HUES48 (cell line): ENCODE measurements around the gene EFR3B.

Source experiments
- H3K27ac ChIP-seq: one replicate; pipeline ENCODE4 v1.7.0; 2013; ENCODE audit warnings: low read depth, low read length, inconsistent platforms
- H3K27me3 ChIP-seq: 2 replicates; pipeline ENCODE4 v1.6.1; 2013; ENCODE audit warnings: mild to moderate bottlenecking, low read length; ENCODE audit not compliant: control insufficient read depth, insufficient read depth
- H3K36me3 ChIP-seq: 2 replicates; pipeline ENCODE4 v1.6.1; 2013; ENCODE audit warnings: low read length; ENCODE audit not compliant: control insufficient read depth, insufficient read depth
- H3K4me1 ChIP-seq: 2 replicates; pipeline ENCODE4 v1.6.1; 2013; ENCODE audit warnings: mild to moderate bottlenecking, low read length; ENCODE audit not compliant: control insufficient read depth, insufficient read depth
- H3K4me3 ChIP-seq: 2 replicates; pipeline ENCODE4 v1.5.1; 2013; ENCODE audit warnings: mild to moderate bottlenecking, low read depth, low read length
- H3K9ac ChIP-seq: 2 replicates; pipeline ENCODE4 v1.6.1; 2013; ENCODE audit warnings: mild to moderate bottlenecking, low read depth, low read length, moderate library complexity
- H3K9me3 ChIP-seq: 2 replicates; pipeline ENCODE4 v1.6.1; 2013; ENCODE audit warnings: low read length; ENCODE audit not compliant: control insufficient read depth, insufficient read depth

The EFR3B gene

DNA sequence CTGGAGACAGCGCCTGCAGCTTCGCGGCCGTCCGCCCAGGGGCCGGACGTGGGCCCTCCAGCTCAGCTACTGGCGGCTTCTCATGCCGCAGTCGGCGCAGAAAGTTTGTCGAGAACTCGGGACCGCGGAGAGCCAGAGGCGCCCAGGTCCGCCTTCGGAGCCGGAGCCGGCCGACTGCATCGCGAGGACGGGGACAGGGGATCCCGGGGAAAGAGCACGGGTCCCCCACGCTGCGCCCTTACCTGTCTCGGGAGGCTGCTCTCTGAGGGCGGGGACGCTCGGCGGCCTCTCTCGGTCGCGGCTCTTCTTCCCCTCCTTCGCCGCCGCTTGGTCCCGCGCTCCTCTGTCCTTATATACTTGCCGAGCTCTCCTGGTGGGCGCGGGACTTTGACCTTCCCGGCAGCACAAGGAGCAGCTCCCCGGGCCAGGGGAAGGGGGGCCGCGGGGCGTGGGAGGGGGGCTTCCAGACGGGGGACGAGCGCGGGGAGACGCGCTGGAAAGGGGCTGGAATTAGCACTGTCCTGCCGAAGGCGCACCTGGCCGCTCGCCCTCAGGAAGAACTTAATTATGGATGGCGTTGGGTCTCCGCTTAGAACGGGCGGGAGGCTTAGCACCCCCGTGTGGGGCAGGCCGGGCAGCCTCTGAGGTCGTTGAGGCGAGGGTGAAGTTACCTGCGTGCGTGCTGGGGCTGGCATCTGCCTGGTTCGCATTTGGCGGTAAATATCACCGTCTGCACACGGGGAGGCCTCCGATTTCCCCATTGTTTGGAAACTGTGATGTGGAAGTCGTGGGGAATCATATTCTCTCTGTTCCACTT lies 126.6 kb downstream of the EFR3B start, which contains the start of gene POMC:
Gene POMC, minus strand, starts transcription at position 325 of the 817 bp plus-strand sequence. CDS start 3,808 bp downstream, outside the sequence.
- H3K4me1 ChIP-seq, result 0 out of 2 replicates have a peak, but pooled peaks cover 5% of the 10 kb centered on the region
- H3K27me3 ChIP-seq, result peaks cover 47% of the 10 kb centered on the region
- H3K27ac ChIP-seq, result no peak within 1 kb of the TSS
- no peaks in the 10 kb centered on the region for H3K9me3 ChIP-seq
- H3K9ac ChIP-seq, result peak within 1 kb of the TSS; percentile 10; the same call in 1 of the 2 replicates
- no peaks in the 10 kb centered on the region for H3K36me3 ChIP-seq
- peak within 1 kb of the TSS; percentile 67 for H3K4me3 ChIP-seq

DNA sequence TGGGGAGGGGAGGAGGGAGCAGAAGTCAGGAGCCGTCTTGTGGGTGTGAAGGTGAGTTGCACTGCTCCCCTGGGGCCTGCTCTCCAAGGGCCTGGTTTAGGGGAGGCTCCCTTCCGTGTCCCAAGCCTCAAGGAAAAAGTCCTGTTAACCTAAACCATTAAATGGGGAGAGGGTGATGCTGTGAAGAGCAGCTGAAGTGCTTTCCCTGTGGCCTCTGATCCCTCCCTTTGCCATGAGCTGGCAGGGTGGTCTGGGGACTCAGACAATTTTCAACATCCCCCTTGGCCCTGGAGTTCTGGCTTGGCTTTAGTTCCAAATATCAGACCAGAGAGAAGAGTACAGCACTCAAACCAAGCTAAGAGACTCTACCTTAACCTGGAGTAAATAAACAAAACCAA lies 127.2 kb downstream of the EFR3B start:
- Histone ChIP-seq H3K9ac (peak overlapping the region; percentile 10; the same call in 1 of the 2 replicates), H3K9me3 (no peaks in the 10 kb centered on the region), H3K36me3 (no peaks in the 10 kb centered on the region), H3K4me1 (0 out of 2 replicates have a peak, but pooled peaks cover 5% of the 10 kb centered on the region), H3K4me3 (peak overlapping the region; percentile 67), H3K27me3 (peaks cover 47% of the 10 kb centered on the region), H3K27ac (no peak overlapping the region)

DNA sequence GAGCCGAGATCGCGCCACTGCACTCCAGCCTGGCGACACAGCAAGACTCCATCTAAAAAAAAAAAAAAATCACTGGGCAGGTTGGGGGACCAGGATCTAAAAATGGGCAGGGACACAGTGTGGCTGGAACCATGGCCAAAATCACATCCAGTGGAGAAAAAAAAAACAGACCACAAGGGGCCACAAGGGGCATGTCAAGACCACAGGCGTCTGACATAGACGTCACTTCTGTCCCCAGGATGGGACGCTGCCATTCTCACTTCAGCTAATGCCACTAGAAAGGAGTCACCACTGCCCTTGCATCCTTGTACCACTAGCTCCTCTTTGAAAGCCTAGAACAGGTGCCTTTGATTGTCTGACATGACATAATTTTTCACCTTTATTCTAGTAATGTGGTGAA lies 129.0 kb downstream of the EFR3B start:
- Histone ChIP-seq H3K4me1 (0 out of 2 replicates have a peak, but pooled peaks cover 5% of the 10 kb centered on the region), H3K4me3 (no peak overlapping the region), H3K36me3 (no peaks in the 10 kb centered on the region), H3K27me3 (peaks cover 44% of the 10 kb centered on the region), H3K9me3 (no peaks in the 10 kb centered on the region), H3K9ac (no peak overlapping the region), H3K27ac (no peak overlapping the region)

DNA sequence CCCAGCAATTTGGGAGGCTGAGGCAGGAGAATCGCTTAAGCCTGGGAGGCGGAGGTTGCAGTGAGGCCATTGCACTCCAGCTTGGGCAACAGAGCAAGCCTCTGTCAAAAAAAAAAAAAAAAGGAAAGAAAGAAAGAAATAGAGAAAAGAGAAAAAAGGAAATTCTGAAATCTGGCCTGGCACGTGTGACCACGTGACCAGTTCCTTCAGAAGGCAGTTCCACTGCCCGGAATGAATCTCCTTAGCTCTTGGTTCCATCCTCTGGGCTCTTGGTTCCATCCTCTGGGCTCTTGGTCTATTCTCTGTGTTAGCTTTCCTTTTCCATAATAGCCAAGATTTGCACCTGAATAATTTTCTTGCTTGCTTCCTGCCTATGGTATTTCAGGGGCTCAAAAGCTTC lies 131.8 kb downstream of the EFR3B start:
- H3K4me1 ChIP-seq, result 0 out of 2 replicates have a peak, but pooled peaks cover 5% of the 10 kb centered on the region
- peaks cover 17% of the 10 kb centered on the region for H3K27me3 ChIP-seq
- no peak overlapping the region for H3K27ac ChIP-seq
- no peaks in the 10 kb centered on the region for H3K9me3 ChIP-seq
- no peaks in the 10 kb centered on the region for H3K36me3 ChIP-seq
- H3K4me3 ChIP-seq, result no peak overlapping the region
- H3K9ac ChIP-seq, result no peak overlapping the region

DNA sequence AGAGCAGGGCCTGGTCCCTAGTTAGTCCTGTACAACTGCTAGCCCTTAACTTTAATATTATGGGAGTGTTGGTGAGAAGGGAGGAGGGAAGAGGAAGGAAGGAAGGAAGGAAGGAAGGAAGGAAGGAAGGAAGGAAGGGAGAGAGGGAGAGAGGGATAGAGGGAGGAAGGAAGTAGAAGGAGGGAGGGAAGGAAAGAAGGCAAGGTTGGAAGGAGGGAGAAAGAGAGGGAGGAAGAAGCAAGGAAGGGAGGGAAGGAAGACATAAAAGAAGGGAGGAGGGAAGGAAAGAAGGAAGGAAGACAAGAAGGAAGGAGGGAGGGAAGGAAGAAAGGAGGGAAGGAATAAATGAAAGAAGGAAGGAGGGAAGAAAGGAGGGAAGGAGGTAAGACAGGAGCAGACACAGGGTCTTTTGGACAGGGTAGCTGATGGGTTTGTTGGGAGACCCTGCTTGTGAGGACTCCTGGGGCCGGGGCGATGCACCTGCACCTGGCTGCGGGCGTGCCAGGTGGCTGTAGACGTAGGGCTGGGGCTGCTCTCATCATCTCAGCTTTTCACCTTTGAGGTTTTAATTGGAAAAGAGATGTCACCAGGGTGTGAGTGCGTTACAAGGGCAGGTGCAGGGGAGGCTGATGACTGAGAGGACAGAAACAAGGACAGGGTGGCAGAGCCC lies 132.5 kb downstream of the EFR3B start:
- no peaks in the 10 kb centered on the region for H3K36me3 ChIP-seq
- H3K9me3 ChIP-seq, result no peaks in the 10 kb centered on the region
- no peak overlapping the region for H3K9ac ChIP-seq
- peaks cover 11% of the 10 kb centered on the region for H3K27me3 ChIP-seq
- H3K4me3 ChIP-seq, result no peak overlapping the region
- no peak overlapping the region for H3K27ac ChIP-seq
- no peaks in the 10 kb centered on the region for H3K4me1 ChIP-seq

DNA sequence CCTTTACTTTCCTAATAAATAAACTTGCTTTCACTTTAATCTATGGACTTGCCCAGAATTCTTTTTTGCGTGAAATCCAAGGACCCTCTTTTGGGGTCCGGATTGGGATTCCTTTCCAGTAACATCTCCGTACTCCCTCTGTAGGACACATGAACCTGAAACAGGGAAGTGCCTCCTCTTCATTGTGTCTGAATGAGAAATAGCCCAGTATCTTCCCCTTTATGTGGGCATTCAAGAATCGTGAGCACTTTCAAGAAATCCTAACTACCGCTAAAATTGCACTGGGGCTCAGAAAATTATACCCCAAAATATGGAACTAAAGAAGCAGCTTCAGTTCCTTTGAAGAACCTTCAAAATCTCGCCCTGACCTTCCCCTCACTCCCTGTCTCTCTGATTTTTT lies 134.3 kb downstream of the EFR3B start:
- Histone ChIP-seq H3K27ac (no peak overlapping the region), H3K9me3 (no peaks in the 10 kb centered on the region), H3K9ac (no peak overlapping the region), H3K36me3 (no peaks in the 10 kb centered on the region), H3K4me3 (no peak overlapping the region), H3K27me3 (no peaks in the 10 kb centered on the region; the same call in 1 of the 2 replicates), H3K4me1 (no peaks in the 10 kb centered on the region)

DNA sequence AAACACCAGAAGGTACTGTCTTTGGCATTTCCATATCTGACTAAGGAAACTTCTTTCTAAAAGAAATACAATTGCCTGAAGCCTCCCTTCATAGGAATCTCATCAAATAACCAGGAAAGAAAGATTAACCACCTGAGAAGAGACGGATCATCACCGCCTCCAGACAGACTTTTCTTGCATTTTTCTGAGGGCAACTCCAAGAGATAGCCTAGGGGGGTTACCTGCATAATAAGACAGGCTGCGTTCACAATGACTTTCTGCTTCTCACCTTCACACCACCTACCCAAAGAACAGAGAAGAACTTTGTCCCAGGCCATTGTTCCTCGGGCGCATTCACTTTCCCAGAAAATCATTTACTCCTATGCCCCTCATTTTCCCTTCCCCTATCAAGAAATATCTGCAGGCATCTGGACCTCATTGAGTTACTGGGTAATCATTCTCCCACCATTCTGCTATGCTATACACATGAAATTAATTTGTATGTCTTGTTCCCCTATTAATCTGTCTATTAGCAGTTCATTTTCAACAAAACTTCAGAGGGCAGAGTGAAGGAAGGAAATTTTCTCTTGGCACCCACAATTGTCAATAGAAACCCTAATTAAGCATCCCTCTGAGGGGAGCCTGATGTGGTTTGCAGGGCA lies 134.8 kb downstream of the EFR3B start:
- Histone ChIP-seq H3K36me3 (no peaks in the 10 kb centered on the region), H3K27ac (no peak overlapping the region), H3K4me3 (no peak overlapping the region), H3K27me3 (no peaks in the 10 kb centered on the region; the same call in 1 of the 2 replicates), H3K4me1 (no peaks in the 10 kb centered on the region), H3K9ac (no peak overlapping the region), H3K9me3 (no peaks in the 10 kb centered on the region)

DNA sequence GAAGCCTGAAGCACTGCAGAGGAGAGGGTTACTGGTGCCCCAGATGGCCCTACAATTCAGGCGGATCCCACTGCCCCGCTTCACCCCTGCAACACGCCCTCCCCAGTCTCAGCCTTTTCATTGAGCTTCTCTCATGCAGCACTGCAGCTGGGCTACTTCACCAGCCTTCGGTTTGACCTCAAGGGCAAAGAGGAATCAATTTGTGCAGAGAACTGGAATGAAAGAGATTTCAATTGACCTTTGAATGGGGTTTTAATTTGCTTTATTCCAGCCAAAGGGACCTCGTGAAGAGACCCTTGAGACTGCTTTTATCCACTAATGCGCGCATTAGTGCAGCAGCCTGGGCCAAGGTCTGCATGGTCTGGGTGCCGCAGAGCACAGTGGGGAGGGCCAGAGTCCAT lies 135.3 kb downstream of the EFR3B start:
- H3K27me3 ChIP-seq, result no peaks in the 10 kb centered on the region; the same call in 1 of the 2 replicates
- H3K9ac ChIP-seq, result no peak overlapping the region

DNA sequence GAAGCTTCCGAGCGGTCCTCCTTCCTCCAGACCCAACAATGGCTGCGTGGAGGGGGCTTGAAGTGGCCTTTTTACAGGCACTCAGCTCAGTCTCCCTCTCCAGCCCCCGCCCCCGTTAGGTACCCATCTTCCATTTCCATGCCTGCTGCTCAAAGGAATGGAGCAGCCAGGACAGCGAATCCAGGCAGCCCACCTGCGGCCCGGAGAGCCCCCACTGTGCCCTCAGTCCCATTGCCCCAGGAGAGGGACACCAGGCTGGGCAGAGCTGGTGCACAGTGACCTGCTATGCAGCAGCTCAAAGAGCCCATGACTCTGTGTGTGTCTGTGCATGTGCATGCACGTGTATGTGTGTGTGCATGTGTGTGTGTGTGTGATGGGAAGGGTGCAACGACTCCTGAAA lies 137.1 kb downstream of the EFR3B start:
- Histone ChIP-seq H3K9me3 (no peaks in the 10 kb centered on the region), H3K36me3 (no peaks in the 10 kb centered on the region), H3K4me3 (no peak overlapping the region), H3K27me3 (no peaks in the 10 kb centered on the region), H3K9ac (no peak overlapping the region), H3K4me1 (no peaks in the 10 kb centered on the region), H3K27ac (no peak overlapping the region)

More for the DNA sequence above, 135.3 kb downstream of the EFR3B start:
- Histone ChIP-seq H3K36me3 (no peaks in the 10 kb centered on the region), H3K9me3 (no peaks in the 10 kb centered on the region), H3K27ac (no peak overlapping the region), H3K4me1 (no peaks in the 10 kb centered on the region), H3K4me3 (no peak overlapping the region)

DNA sequence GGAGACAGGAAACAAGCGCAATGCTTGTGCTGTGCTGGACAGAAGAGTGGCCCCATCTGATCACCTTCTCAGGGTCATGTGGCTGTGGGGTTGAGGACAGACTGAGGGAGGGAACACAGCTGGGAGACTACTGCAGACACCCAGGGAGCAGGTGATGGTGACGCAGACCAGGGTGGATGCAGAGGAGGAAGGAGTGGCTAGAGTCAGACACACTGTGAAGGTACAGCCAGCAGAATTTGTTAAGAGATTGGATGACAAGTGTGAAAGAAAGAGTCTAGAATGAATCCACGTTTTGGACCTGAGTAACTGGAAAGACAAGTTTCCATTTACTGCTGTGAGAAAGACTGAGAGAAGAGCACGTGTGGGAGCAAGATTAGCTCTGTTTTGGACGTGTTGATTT lies 142.4 kb downstream of the EFR3B start:
- H3K4me1 ChIP-seq, result no peaks in the 10 kb centered on the region
- no peak overlapping the region for H3K9ac ChIP-seq
- H3K4me3 ChIP-seq, result no peak overlapping the region
- H3K27ac ChIP-seq, result no peak overlapping the region
- H3K27me3 ChIP-seq, result no peaks in the 10 kb centered on the region
- H3K36me3 ChIP-seq, result no peaks in the 10 kb centered on the region
- no peaks in the 10 kb centered on the region for H3K9me3 ChIP-seq
